T follicular helper cell (primary cell): Measurements from ENCODE around the gene RASA3.
"Not testable (repeated sequence)": the region's sequence is repeated elsewhere in the genome, so short reads cannot be mapped to it uniquely, and the experiment has no call there.

Experiments used
- DNase-seq: peaks from one replicate; pipeline ENCODE4 v3.0.0-alpha.2; 2020; ENCODE audit warnings: low read depth

RASA3 gene

GRCh38 chr13:114126789-114127472, 5.5 kb downstream of the RASA3 start:
- DNase-seq = no peak

- not testable (repeated sequence) for DNase-seq
Observed at GRCh38 chr13:114126086-114126485, 6.3 kb downstream of the RASA3 start.

GRCh38 chr13:114125589-114125988, 6.8 kb downstream of the RASA3 start:
- no peak for DNase-seq

GRCh38 chr13:114124921-114125320, 7.5 kb downstream of the RASA3 start:
- DNase-seq = peak; percentile 64

GRCh38 chr13:114124431-114124830, 8.0 kb downstream of the RASA3 start:
- no peak for DNase-seq

GRCh38 chr13:114123876-114124275, 8.5 kb downstream of the RASA3 start:
- no peak for DNase-seq

GRCh38 chr13:114123448-114123847, 9.0 kb downstream of the RASA3 start:
- no peak for DNase-seq

- DNase-seq = no peak
Observed at GRCh38 chr13:114122591-114123211, 9.7 kb downstream of the RASA3 start.

GRCh38 chr13:114122127-114122511, 10.3 kb downstream of the RASA3 start:
- DNase-seq = no peak

- no peak for DNase-seq
Observed at GRCh38 chr13:114121496-114122126, 10.8 kb downstream of the RASA3 start.

- DNase-seq = no peak
Observed at GRCh38 chr13:114121031-114121430, 11.4 kb downstream of the RASA3 start.

GRCh38 chr13:114120591-114121011, 11.8 kb downstream of the RASA3 start:
- no peak for DNase-seq

- DNase-seq = no peak
Observed at GRCh38 chr13:114119196-114119595, 13.2 kb downstream of the RASA3 start.

GRCh38 chr13:114118511-114119123, 13.8 kb downstream of the RASA3 start:
- no peak for DNase-seq

- no peak for DNase-seq
Observed at GRCh38 chr13:114118086-114118485, 14.3 kb downstream of the RASA3 start.

GRCh38 chr13:114117341-114117874, 15.0 kb downstream of the RASA3 start:
- DNase-seq = not testable (repeated sequence)

- no peak for DNase-seq
Observed at GRCh38 chr13:114116734-114117133, 15.7 kb downstream of the RASA3 start.

GRCh38 chr13:114115796-114116195, 16.6 kb downstream of the RASA3 start:
- no peak for DNase-seq

- no peak for DNase-seq
Observed at GRCh38 chr13:114115191-114115671, 17.2 kb downstream of the RASA3 start.

- DNase-seq = not testable (repeated sequence)
Observed at GRCh38 chr13:114114666-114115065, 17.8 kb downstream of the RASA3 start.

- DNase-seq = no peak
Observed at GRCh38 chr13:114114006-114114640, 18.3 kb downstream of the RASA3 start.

- not testable (repeated sequence) for DNase-seq
Observed at GRCh38 chr13:114113395-114113794, 19.0 kb downstream of the RASA3 start.
